Measurements from ENCODE around the gene GPC5. TPM values are rescaled to one million over a fixed set of nuclear protein-coding genes. Genes with fewer than 3 reads are reported as not detected.

The GPC5 gene
- total and polyA plus RNA-seq, 4 donors = 0.51 to 22.4 (median 2.0) TPM

DNA sequence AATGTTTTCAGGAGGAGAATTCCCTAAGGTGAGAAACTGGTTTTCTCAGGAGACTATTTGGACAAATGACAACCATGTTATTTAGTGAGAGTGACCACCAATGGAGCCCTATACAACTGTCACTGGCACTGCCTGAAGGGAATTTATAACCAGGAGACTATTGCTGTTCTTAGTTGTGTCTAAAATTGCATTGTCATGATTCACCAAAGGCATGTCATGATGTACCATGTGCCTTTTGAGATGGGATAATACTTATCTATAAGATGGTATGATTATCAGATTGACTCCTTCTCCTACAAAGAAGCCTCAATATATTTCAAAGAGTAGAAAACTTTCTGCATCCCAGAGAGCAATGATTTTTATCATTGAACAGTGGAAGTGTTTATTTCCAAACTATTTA lies 1088.8 kb downstream of the GPC5 start:
- no peak overlapping the region for H3K9ac ChIP-seq (ENCODE audit: low read depth in 1 of 2, low read length in 2 of 2)
- DNase-seq (ENCODE audit: low spot score) = no peak
- no peaks in the 10 kb centered on the region for H3K9me3 ChIP-seq (ENCODE audit: control insufficient read depth in 4 of 4, low read length in 3 of 4)
- H3K27ac ChIP-seq (ENCODE audit: low read depth in 1 of 2, low read length in 2 of 2) = no peak overlapping the region
- H3K4me1 ChIP-seq (ENCODE audit: control insufficient read depth in 4 of 4, insufficient read depth in 4 of 4, low read length in 3 of 4) = no peaks in the 10 kb centered on the region
- H3K36me3 ChIP-seq (ENCODE audit: control insufficient read depth in 4 of 4, insufficient read depth in 3 of 4, low read depth in 1 of 4, low read length in 3 of 4) = no peaks in the 10 kb centered on the region
- H3K4me3 ChIP-seq (ENCODE audit: low read depth in 1 of 3, low read length in 3 of 3) = no peak overlapping the region
- TF ChIP-seq, protein P1, sequence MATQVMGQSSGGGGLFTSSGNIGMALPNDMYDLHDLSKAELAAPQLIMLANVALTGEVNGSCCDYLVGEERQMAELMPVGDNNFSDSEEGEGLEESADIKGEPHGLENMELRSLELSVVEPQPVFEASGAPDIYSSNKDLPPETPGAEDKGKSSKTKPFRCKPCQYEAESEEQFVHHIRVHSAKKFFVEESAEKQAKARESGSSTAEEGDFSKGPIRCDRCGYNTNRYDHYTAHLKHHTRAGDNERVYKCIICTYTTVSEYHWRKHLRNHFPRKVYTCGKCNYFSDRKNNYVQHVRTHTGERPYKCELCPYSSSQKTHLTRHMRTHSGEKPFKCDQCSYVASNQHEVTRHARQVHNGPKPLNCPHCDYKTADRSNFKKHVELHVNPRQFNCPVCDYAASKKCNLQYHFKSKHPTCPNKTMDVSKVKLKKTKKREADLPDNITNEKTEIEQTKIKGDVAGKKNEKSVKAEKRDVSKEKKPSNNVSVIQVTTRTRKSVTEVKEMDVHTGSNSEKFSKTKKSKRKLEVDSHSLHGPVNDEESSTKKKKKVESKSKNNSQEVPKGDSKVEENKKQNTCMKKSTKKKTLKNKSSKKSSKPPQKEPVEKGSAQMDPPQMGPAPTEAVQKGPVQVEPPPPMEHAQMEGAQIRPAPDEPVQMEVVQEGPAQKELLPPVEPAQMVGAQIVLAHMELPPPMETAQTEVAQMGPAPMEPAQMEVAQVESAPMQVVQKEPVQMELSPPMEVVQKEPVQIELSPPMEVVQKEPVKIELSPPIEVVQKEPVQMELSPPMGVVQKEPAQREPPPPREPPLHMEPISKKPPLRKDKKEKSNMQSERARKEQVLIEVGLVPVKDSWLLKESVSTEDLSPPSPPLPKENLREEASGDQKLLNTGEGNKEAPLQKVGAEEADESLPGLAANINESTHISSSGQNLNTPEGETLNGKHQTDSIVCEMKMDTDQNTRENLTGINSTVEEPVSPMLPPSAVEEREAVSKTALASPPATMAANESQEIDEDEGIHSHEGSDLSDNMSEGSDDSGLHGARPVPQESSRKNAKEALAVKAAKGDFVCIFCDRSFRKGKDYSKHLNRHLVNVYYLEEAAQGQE (IDR thresholded peaks at IDR 0.05) = no peak
- no peak for TF ChIP-seq SP1 (IDR thresholded peaks at IDR 0.05)
- TF ChIP-seq HNF4A (conservative IDR thresholded peaks at IDR 0.05) = no peak
- no peak for TF ChIP-seq GABPA (IDR thresholded peaks at IDR 0.05 in 1 of 2, conservative IDR thresholded peaks at IDR 0.05 in 1 of 2)
- no peak for TF ChIP-seq RXRA (IDR thresholded peaks at IDR 0.05)
- no peak for TF ChIP-seq YY1 (IDR thresholded peaks at IDR 0.05)
- TF ChIP-seq HNF4G (IDR thresholded peaks at IDR 0.05) = no peak
- H3K27me3 ChIP-seq (ENCODE audit: control insufficient read depth in 4 of 4, insufficient read depth in 4 of 4, low read length in 3 of 4) = no peaks in the 10 kb centered on the region

DNA sequence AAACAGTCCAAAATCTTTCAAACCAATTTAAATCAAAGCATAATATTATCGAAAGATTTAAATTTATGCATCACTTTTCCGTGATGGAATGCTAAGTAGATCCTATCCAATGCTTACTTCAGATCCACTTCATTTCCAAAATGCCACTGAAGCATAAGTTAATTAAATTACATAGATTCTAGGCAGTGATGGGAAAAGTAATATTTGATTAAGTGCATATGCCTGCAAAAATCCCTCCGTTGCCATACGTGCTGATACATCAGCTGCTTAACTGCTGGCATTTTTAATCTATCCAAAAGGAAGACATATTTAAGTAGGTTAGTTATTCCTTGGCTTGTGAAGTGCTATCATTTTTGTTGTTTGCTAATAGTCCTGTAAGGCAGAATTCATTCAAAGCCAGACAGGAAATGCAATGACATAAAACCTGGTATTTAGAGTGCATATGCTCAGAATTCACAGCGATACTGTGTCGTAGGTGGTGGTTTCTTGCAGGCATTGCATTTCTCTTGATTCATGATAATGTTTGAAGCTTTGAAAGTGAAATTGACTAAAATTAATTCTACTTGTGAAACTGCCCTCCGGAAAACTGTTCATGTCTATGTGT lies 1089.9 kb downstream of the GPC5 start:
- Histone ChIP-seq H3K36me3 (ENCODE audit: control insufficient read depth in 4 of 4, insufficient read depth in 3 of 4, low read depth in 1 of 4, low read length in 3 of 4) (no peaks in the 10 kb centered on the region), H3K27ac (ENCODE audit: low read depth in 1 of 2, low read length in 2 of 2) (no peak overlapping the region), H3K4me3 (ENCODE audit: low read depth in 1 of 3, low read length in 3 of 3) (no peak overlapping the region), H3K9ac (ENCODE audit: low read depth in 1 of 2, low read length in 2 of 2) (no peak overlapping the region), H3K27me3 (ENCODE audit: control insufficient read depth in 4 of 4, insufficient read depth in 4 of 4, low read length in 3 of 4) (no peaks in the 10 kb centered on the region), H3K9me3 (ENCODE audit: control insufficient read depth in 4 of 4, low read length in 3 of 4) (no peaks in the 10 kb centered on the region), H3K4me1 (ENCODE audit: control insufficient read depth in 4 of 4, insufficient read depth in 4 of 4, low read length in 3 of 4) (no peaks in the 10 kb centered on the region)
- TF ChIP-seq EGR1 (IDR thresholded peaks at IDR 0.05; ENCODE audit: low read depth in 2 of 2) = no peak
- TF ChIP-seq, protein P2, sequence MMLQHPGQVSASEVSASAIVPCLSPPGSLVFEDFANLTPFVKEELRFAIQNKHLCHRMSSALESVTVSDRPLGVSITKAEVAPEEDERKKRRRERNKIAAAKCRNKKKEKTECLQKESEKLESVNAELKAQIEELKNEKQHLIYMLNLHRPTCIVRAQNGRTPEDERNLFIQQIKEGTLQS (IDR thresholded peaks at IDR 0.05) = no peak
- no peak for TF ChIP-seq CTCF (IDR thresholded peaks at IDR 0.05; ENCODE audit: low read depth, low read length, missing input control)
- TF ChIP-seq RXRA (IDR thresholded peaks at IDR 0.05) = no peak
- no peak for TF ChIP-seq RAD21 (IDR thresholded peaks at IDR 0.05)
- TF ChIP-seq HNF4A (conservative IDR thresholded peaks at IDR 0.05) = no peak
- no peak for TF ChIP-seq ZBTB33 (IDR thresholded peaks at IDR 0.05)
- TF ChIP-seq NR2F2 (IDR thresholded peaks at IDR 0.05) = no peak
- TF ChIP-seq JUND (IDR thresholded peaks at IDR 0.05) = no peak
- TF ChIP-seq, protein P1 (IDR thresholded peaks at IDR 0.05) = no peak
- TF ChIP-seq GABPA (IDR thresholded peaks at IDR 0.05 in 1 of 2, conservative IDR thresholded peaks at IDR 0.05 in 1 of 2) = no peak
- TF ChIP-seq SP1 (IDR thresholded peaks at IDR 0.05) = no peak
- TF ChIP-seq HNF4G (IDR thresholded peaks at IDR 0.05) = no peak
- TF ChIP-seq FOXA1 (IDR thresholded peaks at IDR 0.05) = no peak
- no peak for TF ChIP-seq MAX (IDR thresholded peaks at IDR 0.05)
- no peak for TF ChIP-seq FOXA2 (IDR thresholded peaks at IDR 0.05)
- no peak for TF ChIP-seq YY1 (IDR thresholded peaks at IDR 0.05)
- no peak for TF ChIP-seq TAF1 (conservative IDR thresholded peaks at IDR 0.05)
- 87% methylated on average over 7 of the region's 7 CpGs for WGBS
- DNase-seq (ENCODE audit: low spot score) = no peak
